Testis (tissue), 2 donors: ENCODE measurements around the gene IFT22.

Experiments used
- CTCF ChIP-seq, 3 experiments: fragments of 450-650 bp in 2 of 3; fragments of 200-600 bp in 1 of 3; sonication (generic) in 1 of 3; IDR thresholded peaks; one replicate each; pipeline ENCODE4 v1.5.1; 2016 to 2019; ENCODE audit warnings: antibody characterized with exemption in 3 of 3, mild to moderate bottlenecking in 2 of 3, moderate library complexity in 1 of 3
- POLR2A ChIP-seq: fragments of 450-650 bp; IDR thresholded peaks from one replicate; pipeline ENCODE4 v1.6.1; 2017; ENCODE audit warnings: antibody characterized with exemption, mild to moderate bottlenecking, moderate library complexity

DNA sequence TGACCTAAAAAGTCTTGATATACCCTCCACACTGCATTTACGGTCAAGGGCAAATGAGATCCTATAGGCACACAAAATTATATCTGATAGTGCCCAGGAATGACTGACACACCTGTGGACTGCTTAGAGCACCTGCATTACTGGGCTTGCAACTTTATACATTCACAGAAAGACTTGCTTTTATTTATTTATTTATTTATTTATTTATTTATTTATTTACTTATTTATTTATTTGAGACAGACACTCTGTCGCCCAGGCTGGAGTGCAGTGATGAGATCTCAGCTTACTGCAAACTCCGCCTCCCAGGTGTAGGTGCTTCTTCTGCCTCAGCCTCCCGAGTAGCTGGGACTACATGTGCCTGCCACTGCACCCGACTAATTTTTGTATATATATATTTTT lies 6.5 kb upstream of the IFT22 start:
- TF ChIP-seq CTCF (IDR thresholded peaks at IDR 0.05) (no peak), POLR2A (no peak)
